HG03469 (cell line): ENCODE results near the gene IFFO2.

Experiments
- ATAC-seq: cut with Tn5 transposase; IDR thresholded peaks from one replicate; pipeline ENCODE4 v1.9.1; 2021; ENCODE audit warnings: mild to moderate bottlenecking, moderate library complexity, moderate number of reproducible peaks; ENCODE audit not compliant: unreplicated experiment

Gene IFFO2

GRCh38 chr1:18972991-18973390 lies 16.5 kb upstream of the IFFO2 start:
- ATAC-seq: no peak

GRCh38 chr1:18972531-18972930 lies 16.1 kb upstream of the IFFO2 start:
- no peak for ATAC-seq

DNA sequence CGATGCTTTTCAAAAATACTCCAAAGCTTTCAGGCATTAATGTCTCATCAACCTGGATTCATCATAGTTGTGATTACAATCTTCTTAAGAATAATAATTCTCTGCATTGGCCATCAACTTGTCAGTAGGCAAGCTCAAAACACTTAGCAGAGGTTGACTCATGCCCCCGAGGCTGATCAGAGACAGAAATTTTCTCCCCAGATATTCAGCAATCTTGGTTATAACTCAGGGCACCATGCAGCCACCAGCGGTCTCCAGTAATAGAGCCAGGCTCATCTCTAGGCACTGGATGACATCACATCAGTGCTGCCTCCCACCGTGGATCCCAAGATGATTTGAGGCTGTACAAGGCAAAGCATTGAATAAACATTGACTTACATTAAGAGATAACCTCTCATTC lies 14.3 kb upstream of the IFFO2 start:
- ATAC-seq: no peak

- ATAC-seq: no peak
Measured at GRCh38 chr1:18970358-18970757, 13.9 kb upstream of the IFFO2 start.

- ATAC-seq: no peak
Measured at GRCh38 chr1:18967066-18967690, 10.7 kb upstream of the IFFO2 start.

DNA sequence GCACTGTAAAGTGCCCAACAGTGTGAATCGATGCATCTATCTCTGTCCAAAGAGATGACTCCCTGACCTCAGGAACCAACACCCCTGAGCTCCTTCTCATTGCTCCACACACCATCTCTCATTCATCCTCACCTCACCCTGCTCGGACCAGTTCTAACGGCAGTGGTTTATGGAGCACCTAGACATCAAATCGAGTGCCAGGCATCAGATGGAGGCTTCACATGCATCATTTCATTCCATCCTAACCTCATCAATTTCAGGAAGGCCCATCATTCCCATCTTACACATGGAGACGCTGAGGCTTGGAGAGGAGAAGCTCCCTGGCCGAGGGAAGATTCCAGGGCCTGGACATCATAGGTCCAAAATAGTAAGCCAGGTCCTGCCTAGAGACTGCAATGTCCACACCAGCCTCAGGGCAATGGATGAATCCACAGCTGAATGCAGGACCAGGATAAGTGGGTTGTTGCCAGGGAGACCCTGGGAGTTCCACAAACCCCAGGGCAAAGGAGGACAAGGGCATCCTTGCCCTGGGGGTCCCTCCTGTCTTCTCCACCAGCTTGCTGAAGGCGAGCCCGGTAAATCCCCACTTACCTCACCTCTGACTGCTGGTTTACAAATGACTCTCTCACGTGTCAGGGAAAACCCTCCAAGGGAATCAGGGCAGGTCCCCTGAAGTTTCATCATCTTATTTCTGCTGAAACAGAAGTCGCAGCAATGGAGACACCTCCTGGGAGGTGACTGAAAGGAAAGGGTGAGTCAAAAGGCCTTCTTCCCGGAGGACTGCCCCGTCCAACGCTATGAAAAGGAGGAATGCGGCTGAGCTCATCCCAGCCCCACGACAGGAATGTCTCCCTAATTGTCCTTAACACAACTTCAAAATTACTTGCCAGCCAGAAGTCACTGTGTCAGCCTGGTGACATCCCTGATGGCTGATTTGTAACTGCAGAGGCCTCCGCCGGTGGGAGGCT lies 9.0 kb upstream of the IFFO2 start:
- ATAC-seq: no peak

DNA sequence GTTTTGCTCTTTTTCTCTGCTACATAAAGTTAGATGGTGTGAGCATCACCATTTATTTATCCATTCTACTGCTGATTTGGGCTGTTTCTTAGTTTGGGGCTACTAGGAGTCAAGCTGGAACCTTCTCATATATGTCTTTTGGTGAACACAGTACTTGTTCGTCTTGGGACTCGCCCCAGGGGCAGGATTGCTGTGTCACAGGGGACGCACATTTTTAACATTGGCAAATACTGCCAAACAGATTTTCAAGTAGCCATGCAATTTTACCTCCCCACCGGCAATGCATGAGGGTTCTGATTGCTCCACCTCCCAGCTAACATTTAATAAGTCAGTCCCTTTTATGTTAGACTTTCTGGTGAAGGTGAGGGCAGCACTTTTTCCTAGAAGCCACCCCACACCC lies 7.5 kb upstream of the IFFO2 start:
- ATAC-seq: no peak

- no peak for ATAC-seq
Measured at GRCh38 chr1:18962855-18963737, 6.6 kb upstream of the IFFO2 start.

- no peak for ATAC-seq
Measured at GRCh38 chr1:18962121-18962721, 5.7 kb upstream of the IFFO2 start.

- no peak for ATAC-seq
Measured at GRCh38 chr1:18960821-18961220, 4.3 kb upstream of the IFFO2 start.

DNA sequence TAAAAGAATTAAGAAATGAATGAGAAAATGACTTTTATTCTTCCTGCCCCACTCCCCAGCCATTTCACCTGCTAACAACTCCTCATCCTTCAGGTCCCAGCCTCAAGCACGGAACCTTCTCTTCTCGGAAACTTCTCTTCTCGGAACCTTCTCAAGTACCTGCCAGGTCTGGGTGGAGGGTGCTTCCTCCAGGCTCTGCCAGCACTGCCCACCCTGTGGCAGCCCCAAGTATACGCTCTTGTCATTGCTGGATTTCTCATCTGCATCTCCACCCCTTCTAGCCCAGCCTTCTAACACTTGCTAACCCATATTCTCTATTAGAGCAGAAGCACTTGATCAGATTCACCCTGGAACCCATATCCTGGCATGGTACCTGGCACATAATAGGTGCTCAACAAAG lies 3.9 kb upstream of the IFFO2 start:
- ATAC-seq: no peak

DNA sequence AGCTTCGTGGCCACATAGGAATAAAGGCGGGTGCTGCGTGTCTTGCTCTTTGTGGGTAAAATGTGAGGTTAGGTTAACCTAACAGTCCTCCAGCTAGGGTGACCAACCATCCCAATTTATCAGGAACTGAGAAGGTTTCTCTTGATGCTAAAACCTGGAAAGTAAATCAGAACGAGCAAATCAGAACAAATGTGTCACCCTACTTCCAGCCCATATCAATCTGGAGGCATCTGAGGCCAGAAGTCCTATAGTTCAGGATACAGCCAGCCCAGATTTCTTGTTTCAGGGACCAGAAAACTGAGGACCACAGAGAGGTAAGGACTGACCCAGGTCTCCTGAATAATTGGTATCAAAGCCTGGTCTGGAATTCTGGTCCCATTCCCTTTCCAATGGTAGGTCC lies 3.1 kb upstream of the IFFO2 start:
- no peak for ATAC-seq

- no peak for ATAC-seq
Measured at GRCh38 chr1:18957532-18958300, 1.2 kb upstream of the IFFO2 start.

GRCh38 chr1:18957136-18957521 lies 653 bp upstream of the IFFO2 start:
- ATAC-seq: no peak

GRCh38 chr1:18955441-18956192 lies 859 bp downstream of the IFFO2 start:
- ATAC-seq: no peak

DNA sequence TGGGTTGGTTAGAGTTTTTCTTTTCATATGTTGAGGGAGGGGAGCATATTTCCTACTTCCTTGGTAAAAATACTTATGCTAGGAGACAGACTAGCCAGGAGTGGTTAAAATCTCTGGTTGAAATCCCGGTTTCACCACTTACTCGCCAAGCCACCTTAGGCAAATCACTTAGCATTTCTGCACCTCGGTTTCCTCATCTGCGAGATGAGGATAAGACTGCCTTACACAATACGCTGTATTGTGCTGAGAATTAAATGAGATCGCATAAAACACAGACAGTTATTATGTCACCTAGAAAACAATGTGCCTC lies 1.4 kb downstream of the IFFO2 start:
- ATAC-seq: no peak

DNA sequence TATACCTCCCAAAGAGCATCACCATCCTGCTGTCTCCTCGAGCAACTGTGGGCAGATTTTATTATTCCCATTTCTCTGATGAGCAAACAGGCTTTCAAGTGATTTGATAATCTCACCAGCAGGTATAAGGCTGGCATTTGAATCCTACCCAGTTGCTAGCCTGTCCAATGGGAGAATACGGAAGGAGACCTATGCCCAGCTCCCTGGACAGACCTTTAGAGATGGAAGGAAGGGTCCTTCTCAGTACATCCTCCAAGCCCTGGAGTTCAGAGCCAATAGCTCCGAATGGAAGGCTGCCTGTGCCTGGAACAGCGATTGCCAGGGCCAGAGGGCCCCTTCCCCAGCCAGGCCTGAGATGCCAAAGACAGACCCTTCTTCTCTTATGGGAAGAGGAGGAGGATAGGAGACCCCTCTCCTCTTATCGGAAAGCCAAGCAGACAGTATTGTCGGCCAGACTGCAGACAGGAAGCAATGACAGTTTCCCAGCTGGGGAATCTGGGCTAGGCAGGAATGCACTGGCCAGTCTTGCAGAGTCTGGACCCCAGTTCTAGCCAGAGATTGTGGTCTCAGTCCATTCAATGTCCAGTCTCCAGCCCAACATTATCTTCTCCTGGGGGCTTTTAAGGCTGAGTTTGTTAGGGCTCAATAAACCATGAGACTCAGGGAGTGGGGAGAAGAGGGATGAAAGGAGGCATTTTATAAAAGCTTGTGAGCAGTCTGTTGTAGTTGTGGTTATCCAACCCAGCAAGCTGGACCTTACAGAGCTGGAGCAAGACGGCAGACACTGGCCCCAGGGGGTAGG lies 2.0 kb downstream of the IFFO2 start:
- ATAC-seq: no peak

- ATAC-seq: no peak
Measured at GRCh38 chr1:18953731-18954231, 2.7 kb downstream of the IFFO2 start.
